ENCODE measurements around the gene GRAMD4.

GRCh38 chr22:46687048-46687444 lies 66.9 kb downstream of the GRAMD4 start:
- TF ChIP-seq, protein P1, sequence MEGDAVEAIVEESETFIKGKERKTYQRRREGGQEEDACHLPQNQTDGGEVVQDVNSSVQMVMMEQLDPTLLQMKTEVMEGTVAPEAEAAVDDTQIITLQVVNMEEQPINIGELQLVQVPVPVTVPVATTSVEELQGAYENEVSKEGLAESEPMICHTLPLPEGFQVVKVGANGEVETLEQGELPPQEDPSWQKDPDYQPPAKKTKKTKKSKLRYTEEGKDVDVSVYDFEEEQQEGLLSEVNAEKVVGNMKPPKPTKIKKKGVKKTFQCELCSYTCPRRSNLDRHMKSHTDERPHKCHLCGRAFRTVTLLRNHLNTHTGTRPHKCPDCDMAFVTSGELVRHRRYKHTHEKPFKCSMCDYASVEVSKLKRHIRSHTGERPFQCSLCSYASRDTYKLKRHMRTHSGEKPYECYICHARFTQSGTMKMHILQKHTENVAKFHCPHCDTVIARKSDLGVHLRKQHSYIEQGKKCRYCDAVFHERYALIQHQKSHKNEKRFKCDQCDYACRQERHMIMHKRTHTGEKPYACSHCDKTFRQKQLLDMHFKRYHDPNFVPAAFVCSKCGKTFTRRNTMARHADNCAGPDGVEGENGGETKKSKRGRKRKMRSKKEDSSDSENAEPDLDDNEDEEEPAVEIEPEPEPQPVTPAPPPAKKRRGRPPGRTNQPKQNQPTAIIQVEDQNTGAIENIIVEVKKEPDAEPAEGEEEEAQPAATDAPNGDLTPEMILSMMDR (IDR thresholded peaks at IDR 0.05; ENCODE audit: poor library complexity), result no peak
- TF ChIP-seq EZH2 (IDR thresholded peaks at IDR 0.05; ENCODE audit: borderline replicate concordance) (no peak), EZH2phosphoT487 (IDR thresholded peaks at IDR 0.05; ENCODE audit: low read depth, severe bottlenecking, unreplicated experiment) (no peak)
